HS-27A (cell line): ENCODE results near the gene GNAZ.
"Not testable (repeated sequence)": the region's sequence is repeated elsewhere in the genome, so short reads cannot be mapped to it uniquely, and the experiment has no call there.

Source experiments
- DNase-seq: peaks from one replicate; pipeline ENCODE4 v3.0.0-alpha.2; 2012; ENCODE audit warnings: low read depth, missing footprints

Gene GNAZ

GRCh38 chr22:23070418-23071229 is at the start of gene GNAZ:
Gene GNAZ (plus strand): TSS chr22:23070519. CDS start chr22:23095696, 25,177 bp downstream.
- no peak for DNase-seq

GRCh38 chr22:23020659-23021293 is 49.5 kb upstream of the GNAZ start:
- no peak for DNase-seq

GRCh38 chr22:23021660-23022353 is 48.5 kb upstream of the GNAZ start:
- not testable (repeated sequence) for DNase-seq

- DNase-seq: no peak
Observed at GRCh38 chr22:23023294-23023693, 47.0 kb upstream of the GNAZ start.

- no peak for DNase-seq
Observed at GRCh38 chr22:23026777-23027176, 43.5 kb upstream of the GNAZ start.

GRCh38 chr22:23027849-23028248 is 42.5 kb upstream of the GNAZ start:
- DNase-seq: not testable (repeated sequence)

GRCh38 chr22:23029521-23030228 is 40.6 kb upstream of the GNAZ start:
- no peak for DNase-seq

GRCh38 chr22:23031381-23031780 is 38.9 kb upstream of the GNAZ start:
- no peak for DNase-seq

GRCh38 chr22:23031786-23032185 is 38.5 kb upstream of the GNAZ start:
- DNase-seq: no peak

- DNase-seq: no peak
Observed at GRCh38 chr22:23032658-23033057, 37.7 kb upstream of the GNAZ start.

- DNase-seq: no peak
Observed at GRCh38 chr22:23033116-23033905, 37.0 kb upstream of the GNAZ start.

GRCh38 chr22:23034621-23035556 is 35.4 kb upstream of the GNAZ start:
- no peak for DNase-seq

- no peak for DNase-seq
Observed at GRCh38 chr22:23035557-23036277, 34.6 kb upstream of the GNAZ start.

GRCh38 chr22:23036684-23037428 is 33.5 kb upstream of the GNAZ start:
- no peak for DNase-seq

GRCh38 chr22:23037429-23038333 is 32.6 kb upstream of the GNAZ start:
- no peak for DNase-seq

GRCh38 chr22:23038334-23038642 is 32.0 kb upstream of the GNAZ start:
- DNase-seq: no peak

GRCh38 chr22:23038902-23039301 is 31.4 kb upstream of the GNAZ start:
- DNase-seq: no peak

GRCh38 chr22:23042179-23042578 is 28.1 kb upstream of the GNAZ start:
- DNase-seq: no peak
